ENCODE measurements around the gene IRAK1.

DNA sequence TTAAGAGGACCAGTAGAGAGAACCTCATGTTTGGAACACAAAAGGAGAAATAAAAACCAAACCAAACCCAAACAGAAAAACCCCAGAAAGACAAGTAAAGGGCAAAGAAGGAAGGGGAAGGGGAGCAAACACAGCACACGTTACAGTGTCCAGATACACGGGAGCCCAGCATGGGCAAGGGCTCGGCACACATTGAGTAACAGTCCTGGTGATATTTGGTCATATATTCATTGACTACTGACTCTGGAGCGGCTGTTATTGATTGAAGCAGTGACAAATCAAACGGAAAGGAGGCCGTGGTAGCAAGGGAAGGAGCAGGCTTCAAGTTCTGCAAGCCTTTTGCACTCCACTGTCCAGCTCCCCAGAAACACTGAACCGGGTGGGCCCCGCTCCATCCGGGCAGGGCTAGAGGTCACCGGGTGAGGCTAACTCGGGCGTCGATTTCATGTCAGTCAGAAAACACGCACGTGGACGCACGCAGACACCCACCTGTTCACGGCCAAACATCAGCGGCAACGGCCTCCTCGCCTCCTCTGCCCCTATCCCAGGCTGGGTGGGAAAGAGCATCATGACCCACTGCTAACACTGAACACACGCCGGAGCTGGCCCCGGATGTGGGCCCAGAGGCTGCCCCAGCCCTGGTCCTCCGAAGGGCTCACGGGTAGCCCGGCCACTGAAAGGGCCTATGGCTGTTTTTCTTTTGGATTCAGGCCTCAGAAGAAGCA lies 3.7 kb upstream of the IRAK1 start:
- TF ChIP-seq, protein P1, sequence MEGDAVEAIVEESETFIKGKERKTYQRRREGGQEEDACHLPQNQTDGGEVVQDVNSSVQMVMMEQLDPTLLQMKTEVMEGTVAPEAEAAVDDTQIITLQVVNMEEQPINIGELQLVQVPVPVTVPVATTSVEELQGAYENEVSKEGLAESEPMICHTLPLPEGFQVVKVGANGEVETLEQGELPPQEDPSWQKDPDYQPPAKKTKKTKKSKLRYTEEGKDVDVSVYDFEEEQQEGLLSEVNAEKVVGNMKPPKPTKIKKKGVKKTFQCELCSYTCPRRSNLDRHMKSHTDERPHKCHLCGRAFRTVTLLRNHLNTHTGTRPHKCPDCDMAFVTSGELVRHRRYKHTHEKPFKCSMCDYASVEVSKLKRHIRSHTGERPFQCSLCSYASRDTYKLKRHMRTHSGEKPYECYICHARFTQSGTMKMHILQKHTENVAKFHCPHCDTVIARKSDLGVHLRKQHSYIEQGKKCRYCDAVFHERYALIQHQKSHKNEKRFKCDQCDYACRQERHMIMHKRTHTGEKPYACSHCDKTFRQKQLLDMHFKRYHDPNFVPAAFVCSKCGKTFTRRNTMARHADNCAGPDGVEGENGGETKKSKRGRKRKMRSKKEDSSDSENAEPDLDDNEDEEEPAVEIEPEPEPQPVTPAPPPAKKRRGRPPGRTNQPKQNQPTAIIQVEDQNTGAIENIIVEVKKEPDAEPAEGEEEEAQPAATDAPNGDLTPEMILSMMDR (IDR thresholded peaks at IDR 0.05), result no peak
- TF ChIP-seq POLR2A (IDR thresholded peaks at IDR 0.05) (no peak), POLR2AphosphoS5 (IDR thresholded peaks at IDR 0.05) (no peak)
